OCI-LY1 (cell line): ENCODE results near the gene CNOT6L.

ENCODE experiments used
- H2AFZ ChIP-seq: fragments of 200-600 bp; sonication (generic), shearing (Covaris generic); 2 replicates; pipeline ENCODE4 v1.6.0; 2014; ENCODE audit warnings: antibody characterized with exemption, mild to moderate bottlenecking, low read length
- H3F3A ChIP-seq: fragments of 200-600 bp; sonication (generic), shearing (Covaris generic); 2 replicates; pipeline ENCODE4 v1.6.0; 2014; ENCODE audit warnings: mild to moderate bottlenecking, antibody characterized with exemption, low read length, moderate library complexity; ENCODE audit not compliant: insufficient read depth
- H3K27ac ChIP-seq: fragments of 200-600 bp; sonication (generic); 2 replicates; pipeline ENCODE4 v1.5.1; 2014; ENCODE audit warnings: low read length, mixed run types, mild to moderate bottlenecking, low read depth; ENCODE audit not compliant: poor library complexity, severe bottlenecking
- H3K27me3 ChIP-seq: fragments of 200-600 bp; sonication (generic); 2 replicates; pipeline ENCODE4 v1.6.0; 2014; ENCODE audit warnings: antibody characterized with exemption, mild to moderate bottlenecking, low read length, moderate library complexity; ENCODE audit not compliant: insufficient read depth
- H3K36me3 ChIP-seq: fragments of 200-600 bp; sonication (generic); 2 replicates; pipeline ENCODE4 v1.6.1; 2014; ENCODE audit warnings: mild to moderate bottlenecking, antibody characterized with exemption, low read length, moderate library complexity, mixed read lengths; ENCODE audit not compliant: insufficient read depth
- H3K4me1 ChIP-seq: fragments of 200-600 bp; sonication (generic); 2 replicates; pipeline ENCODE4 v1.5.1; 2014; ENCODE audit warnings: mild to moderate bottlenecking, low read length, moderate library complexity; ENCODE audit not compliant: insufficient read depth, severe bottlenecking
- H3K4me2 ChIP-seq: fragments of 200-600 bp; sonication (generic), shearing (Covaris generic); 2 replicates; pipeline ENCODE4 v1.6.1; 2014; ENCODE audit warnings: low read length
- H3K4me3 ChIP-seq: fragments of 200-600 bp; sonication (generic); 2 replicates; pipeline ENCODE4 v1.5.1; 2014; ENCODE audit warnings: low read length, low read depth, mild to moderate bottlenecking, mixed read lengths; ENCODE audit not compliant: poor library complexity, severe bottlenecking
- H3K79me2 ChIP-seq: fragments of 200-600 bp; shearing (Covaris generic); 2 replicates; pipeline ENCODE4 v1.6.1; 2016; ENCODE audit warnings: mixed run types, low read length, mixed read lengths; ENCODE audit not compliant: insufficient read depth
- H3K9ac ChIP-seq: fragments of 200-600 bp; sonication (generic), shearing (Covaris generic); 2 replicates; pipeline ENCODE4 v1.6.1; 2014; ENCODE audit warnings: mild to moderate bottlenecking, low read length, mixed read lengths
- H3K9me2 ChIP-seq: fragments of 200-600 bp; sonication (generic), shearing (Covaris generic); 2 replicates; pipeline ENCODE4 v1.6.1; 2014; ENCODE audit warnings: low read depth, mild to moderate bottlenecking, low read length, mixed read lengths
- H3K9me3 ChIP-seq: fragments of 200-600 bp; shearing (Covaris generic); 2 replicates; pipeline ENCODE4 v1.6.1; 2014; ENCODE audit warnings: low read length, mixed read lengths
- H4K20me1 ChIP-seq: fragments of 200-600 bp; sonication (generic), shearing (Covaris generic); 2 replicates; pipeline ENCODE4 v1.6.0; 2016; ENCODE audit warnings: mild to moderate bottlenecking, low read length; ENCODE audit not compliant: insufficient read depth
- CTCF ChIP-seq: fragments of 200-600 bp; sonication (generic), shearing (Covaris generic); IDR thresholded peaks from 2 replicates; pipeline ENCODE4 v1.5.1; 2017; ENCODE audit warnings: mild to moderate bottlenecking, antibody characterized with exemption, low read length, moderate library complexity, mixed read lengths
- EZH2 ChIP-seq: fragments of 200-600 bp; sonication (generic), shearing (Covaris generic); IDR thresholded peaks from 2 replicates; pipeline ENCODE4 v1.8.0; 2017; ENCODE audit warnings: borderline replicate concordance, mixed run types, mild to moderate bottlenecking, antibody characterized with exemption, low read length, moderate library complexity, mixed read lengths

Gene CNOT6L

GRCh38 chr4:77790146-77790545 is 29.0 kb downstream of the CNOT6L start:
- Histone ChIP-seq H3K79me2 (peaks cover 82% of the 10 kb centered on the region), H3K36me3 (no peaks in the 10 kb centered on the region), H4K20me1 (no peaks in the 10 kb centered on the region), H2AFZ (no peak overlapping the region), H3K4me3 (no peak overlapping the region), H3K9me3 (no peaks in the 10 kb centered on the region), H3F3A (no peaks in the 10 kb centered on the region), H3K4me1 (no peaks in the 10 kb centered on the region), H3K27me3 (no peaks in the 10 kb centered on the region), H3K4me2 (no peak overlapping the region), H3K27ac (no peak overlapping the region), H3K9ac (no peak overlapping the region), H3K9me2 (no peaks in the 10 kb centered on the region)
- TF ChIP-seq CTCF (no peak), EZH2 (no peak)

GRCh38 chr4:77788990-77789389 is 30.2 kb downstream of the CNOT6L start:
- H2AFZ ChIP-seq: no peak overlapping the region
- no peaks in the 10 kb centered on the region for H4K20me1 ChIP-seq
- H3K4me2 ChIP-seq: no peak overlapping the region
- H3K9ac ChIP-seq: no peak overlapping the region
- no peaks in the 10 kb centered on the region for H3K4me1 ChIP-seq
- no peaks in the 10 kb centered on the region for H3K9me3 ChIP-seq
- H3K36me3 ChIP-seq: no peaks in the 10 kb centered on the region
- H3K27ac ChIP-seq: no peak overlapping the region
- H3K79me2 ChIP-seq: peaks cover 83% of the 10 kb centered on the region
- no peak for TF ChIP-seq CTCF
- no peak for TF ChIP-seq EZH2
- H3K4me3 ChIP-seq: no peak overlapping the region
- no peaks in the 10 kb centered on the region for H3K27me3 ChIP-seq
- H3K9me2 ChIP-seq: no peaks in the 10 kb centered on the region
- no peaks in the 10 kb centered on the region for H3F3A ChIP-seq

DNA sequence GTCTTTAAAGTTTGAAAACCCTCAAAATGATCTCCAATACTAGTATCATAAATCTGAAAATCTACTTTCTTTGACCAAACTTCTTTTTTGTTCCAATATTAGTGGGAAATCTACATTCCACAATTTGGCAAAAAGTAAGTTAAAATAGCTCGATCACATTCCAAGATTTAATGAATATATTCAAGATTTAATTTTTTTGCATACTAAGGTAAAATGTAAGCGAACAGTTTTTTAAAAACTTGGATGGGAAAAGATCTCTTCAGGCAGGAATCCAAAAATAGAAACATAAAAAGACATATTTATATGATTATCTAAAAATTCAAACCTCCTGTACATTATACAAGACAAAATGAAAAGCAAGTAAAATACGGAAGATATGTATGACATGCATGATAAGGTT is 31.2 kb downstream of the CNOT6L start:
- Histone ChIP-seq H3K36me3 (no peaks in the 10 kb centered on the region), H3K27me3 (no peaks in the 10 kb centered on the region), H3F3A (no peaks in the 10 kb centered on the region; the same call in 1 of the 2 replicates), H3K4me1 (no peaks in the 10 kb centered on the region), H3K9me2 (no peaks in the 10 kb centered on the region), H3K79me2 (peaks cover 82% of the 10 kb centered on the region), H3K9me3 (no peaks in the 10 kb centered on the region), H3K9ac (no peak overlapping the region), H3K4me2 (no peak overlapping the region), H2AFZ (no peak overlapping the region), H3K4me3 (no peak overlapping the region), H3K27ac (no peak overlapping the region), H4K20me1 (no peaks in the 10 kb centered on the region; the same call in 1 of the 2 replicates)
- TF ChIP-seq EZH2 (no peak), CTCF (no peak)
